Retinal pigment epithelial cell (primary cell): ENCODE data around the gene LOXHD1.

Experiments
- DNase-seq: peaks from one replicate; pipeline ENCODE4 v3.0.0-alpha.2; 2010; ENCODE audit warnings: low read depth
- H3K4me3 ChIP-seq: 2 replicates; pipeline ENCODE4 v1.5.1; 2011; ENCODE audit warnings: mild to moderate bottlenecking, low read length, control low read depth, moderate library complexity
- TF ChIP-seq, protein P1 (sequence below): conservative IDR thresholded peaks from 2 replicates; pipeline ENCODE4 v1.5.1; 2011; ENCODE audit warnings: low read depth, low read length, control low read depth, inconsistent platforms

The LOXHD1 gene

GRCh38 chr18:46477425-46478011 is 179.5 kb downstream of the LOXHD1 start:
- H3K4me3 ChIP-seq: no peak overlapping the region
- DNase-seq: no peak
- TF ChIP-seq, protein P1, sequence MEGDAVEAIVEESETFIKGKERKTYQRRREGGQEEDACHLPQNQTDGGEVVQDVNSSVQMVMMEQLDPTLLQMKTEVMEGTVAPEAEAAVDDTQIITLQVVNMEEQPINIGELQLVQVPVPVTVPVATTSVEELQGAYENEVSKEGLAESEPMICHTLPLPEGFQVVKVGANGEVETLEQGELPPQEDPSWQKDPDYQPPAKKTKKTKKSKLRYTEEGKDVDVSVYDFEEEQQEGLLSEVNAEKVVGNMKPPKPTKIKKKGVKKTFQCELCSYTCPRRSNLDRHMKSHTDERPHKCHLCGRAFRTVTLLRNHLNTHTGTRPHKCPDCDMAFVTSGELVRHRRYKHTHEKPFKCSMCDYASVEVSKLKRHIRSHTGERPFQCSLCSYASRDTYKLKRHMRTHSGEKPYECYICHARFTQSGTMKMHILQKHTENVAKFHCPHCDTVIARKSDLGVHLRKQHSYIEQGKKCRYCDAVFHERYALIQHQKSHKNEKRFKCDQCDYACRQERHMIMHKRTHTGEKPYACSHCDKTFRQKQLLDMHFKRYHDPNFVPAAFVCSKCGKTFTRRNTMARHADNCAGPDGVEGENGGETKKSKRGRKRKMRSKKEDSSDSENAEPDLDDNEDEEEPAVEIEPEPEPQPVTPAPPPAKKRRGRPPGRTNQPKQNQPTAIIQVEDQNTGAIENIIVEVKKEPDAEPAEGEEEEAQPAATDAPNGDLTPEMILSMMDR: no peak

DNA sequence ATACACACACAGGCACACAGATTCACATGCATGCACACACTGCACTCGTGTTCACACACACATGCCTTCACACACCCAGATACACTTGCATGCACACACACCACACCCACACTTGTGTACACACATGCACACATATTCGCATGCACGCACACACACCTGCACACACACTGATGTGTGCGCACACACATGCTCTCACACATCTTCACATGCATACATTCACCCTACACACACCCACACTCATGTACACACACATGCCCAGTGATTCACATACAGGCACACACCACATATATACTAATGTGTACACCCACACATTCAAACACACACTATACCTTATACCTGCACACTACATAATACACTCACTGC is 181.6 kb downstream of the LOXHD1 start:
- TF ChIP-seq, protein P1: no peak
- H3K4me3 ChIP-seq: no peak overlapping the region
- DNase-seq: no peak

GRCh38 chr18:46474487-46475389 is 182.3 kb downstream of the LOXHD1 start:
- TF ChIP-seq, protein P1: no peak
- DNase-seq: no peak
- H3K4me3 ChIP-seq: no peak overlapping the region

- no peak overlapping the region for H3K4me3 ChIP-seq
- TF ChIP-seq, protein P1: no peak
- DNase-seq: no peak
These were observed 185.1 kb downstream of the LOXHD1 start for GRCh38 chr18:46471809-46472498.

DNA sequence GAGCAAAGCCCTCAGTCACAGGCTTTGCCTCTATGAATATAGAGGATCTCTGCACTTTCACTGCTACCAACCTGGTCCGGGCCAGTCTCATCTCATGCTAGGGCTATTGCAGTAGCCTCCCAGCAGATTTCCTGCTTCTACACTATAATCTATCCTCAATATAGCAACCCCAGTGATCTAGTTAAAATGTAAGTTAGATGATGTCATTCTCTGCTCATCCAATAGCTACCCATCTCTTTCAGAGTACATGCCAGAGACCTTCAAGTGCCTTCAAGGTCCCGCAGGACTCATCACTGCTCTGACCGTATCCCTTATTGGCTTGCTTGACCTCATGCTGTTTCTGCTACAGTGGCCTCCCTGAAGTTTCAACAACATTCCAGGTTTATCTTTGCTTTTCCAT is 186.3 kb downstream of the LOXHD1 start:
- DNase-seq: no peak
- no peak overlapping the region for H3K4me3 ChIP-seq
- TF ChIP-seq, protein P1: no peak

DNA sequence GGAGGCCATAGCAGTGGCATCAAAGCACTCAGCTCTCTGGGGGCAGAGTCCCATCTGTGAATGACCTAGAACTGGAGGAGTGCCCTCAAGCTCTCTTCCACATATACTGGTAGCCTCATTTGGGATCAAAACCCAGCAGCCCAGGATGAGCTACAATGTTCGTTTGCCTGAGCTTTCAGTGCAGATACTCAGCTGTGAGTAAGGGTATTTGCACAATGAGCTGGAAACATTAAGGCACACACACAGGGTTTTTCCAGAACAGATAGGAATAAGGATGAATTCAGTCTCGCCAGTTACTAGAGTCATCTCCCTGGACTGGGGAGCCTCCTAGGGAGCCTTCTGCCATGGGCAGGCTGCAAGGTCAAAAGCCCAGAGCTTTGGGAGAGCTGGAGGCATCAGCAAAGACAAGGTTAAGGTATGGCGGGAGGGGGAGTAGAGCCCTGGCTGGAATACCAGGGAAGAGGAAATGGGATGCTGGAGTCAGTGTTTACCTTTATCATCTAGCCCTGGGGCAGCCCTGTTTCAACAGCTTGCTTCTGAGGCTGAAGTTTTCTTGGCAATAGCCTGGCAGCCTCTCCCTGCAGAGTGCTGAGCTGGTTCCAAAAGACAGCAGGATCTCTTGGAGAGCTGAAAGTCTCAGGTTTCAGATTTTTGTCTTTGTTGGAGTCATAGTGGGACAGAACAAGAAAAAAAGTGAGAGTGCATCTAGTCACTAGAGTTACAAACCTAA is 187.7 kb downstream of the LOXHD1 start:
- TF ChIP-seq, protein P1: no peak
- H3K4me3 ChIP-seq: no peak overlapping the region
- DNase-seq: no peak
